ENCODE results near the gene PVALEF. TPM values are rescaled to one million over a fixed set of nuclear protein-coding genes. Genes with fewer than 3 reads are reported as not detected.

The PVALEF gene
- total RNA-seq, 1 experiment from 2014 or later = not detected

DNA sequence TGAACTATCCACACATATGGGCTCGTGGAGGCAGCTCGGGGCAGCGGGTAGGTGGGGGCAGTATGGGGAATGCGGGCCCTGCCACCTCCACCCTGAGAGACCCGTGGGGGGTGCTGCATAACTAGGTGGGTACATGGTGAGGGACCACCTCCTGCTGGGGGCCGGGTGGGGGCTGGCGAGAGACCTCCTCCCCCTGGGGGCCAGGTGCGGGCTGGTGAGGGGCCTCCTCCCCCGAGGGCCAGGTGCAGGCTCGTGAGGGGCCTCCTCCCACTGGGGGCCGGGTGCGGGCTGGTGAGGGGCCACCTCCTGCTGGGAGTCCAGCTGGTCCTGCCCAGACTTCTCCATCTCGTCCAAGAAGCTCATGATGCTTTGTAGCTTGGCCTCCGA, 32.1 kb downstream of the PVALEF start:
- no peak for DNase-seq (ENCODE audit: low read depth)

DNA sequence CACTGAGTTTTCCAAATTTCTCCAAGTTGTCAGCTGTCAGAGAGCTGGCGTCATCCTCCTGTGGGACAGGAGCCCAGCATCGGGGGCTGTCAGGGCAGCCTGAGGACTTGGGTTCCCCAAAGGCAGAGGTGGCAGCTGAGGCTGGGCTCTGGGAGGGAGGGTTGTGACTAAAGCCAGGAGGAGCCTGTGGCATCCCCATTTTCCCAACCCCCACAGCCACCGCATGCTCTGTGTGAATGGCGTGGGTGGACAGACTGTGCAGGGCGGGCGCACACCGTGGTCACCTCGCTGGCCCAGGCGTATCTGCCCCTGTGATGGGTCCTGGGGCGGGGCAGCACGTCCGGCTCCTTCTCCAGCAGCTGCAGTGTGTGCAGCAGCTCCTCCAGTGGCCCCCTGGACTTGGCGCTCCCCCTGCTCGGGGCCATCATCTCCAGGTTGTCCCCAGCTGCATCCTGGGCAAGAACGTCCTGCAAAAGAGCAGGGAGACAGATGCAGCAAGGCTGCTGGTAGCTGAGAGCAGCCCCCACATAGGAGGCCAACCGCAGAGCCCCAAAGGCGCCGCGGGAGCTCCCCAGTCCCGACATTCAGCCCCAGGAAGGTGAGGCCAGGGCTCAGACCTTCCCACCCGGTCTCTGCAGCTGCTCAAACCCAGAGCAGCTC, 32.7 kb downstream of the PVALEF start:
- DNase-seq (ENCODE audit: low read depth) = no peak

- DNase-seq (ENCODE audit: low read depth) = no peak
Observed at GRCh38 chr17:81198826-81199481, 33.6 kb downstream of the PVALEF start.

DNA sequence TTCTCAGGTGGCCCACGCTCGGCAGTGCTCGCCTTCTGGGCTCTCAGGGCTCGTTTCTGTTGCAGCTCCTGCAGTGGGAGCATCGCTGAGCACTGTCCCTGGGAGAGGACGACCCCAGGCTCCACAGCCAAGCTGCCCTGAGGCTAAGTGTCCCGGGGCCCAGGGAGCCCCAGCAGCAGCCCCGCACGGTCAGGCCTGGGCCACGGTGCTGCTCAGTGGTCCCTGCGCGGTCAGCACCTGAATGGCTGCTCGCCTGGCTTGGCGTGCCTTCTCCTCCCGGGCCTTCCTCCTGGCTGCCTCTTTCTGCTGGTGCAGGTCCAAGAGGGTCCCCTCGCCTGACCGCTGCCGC, 34.1 kb downstream of the PVALEF start:
- no peak for DNase-seq (ENCODE audit: low read depth)

- DNase-seq (ENCODE audit: low read depth) = no peak
Observed at GRCh38 chr17:81200201-81200600, 34.9 kb downstream of the PVALEF start.

GRCh38 chr17:81200695-81201580, 35.6 kb downstream of the PVALEF start:
- DNase-seq (ENCODE audit: low read depth) = peak; percentile 50

DNA sequence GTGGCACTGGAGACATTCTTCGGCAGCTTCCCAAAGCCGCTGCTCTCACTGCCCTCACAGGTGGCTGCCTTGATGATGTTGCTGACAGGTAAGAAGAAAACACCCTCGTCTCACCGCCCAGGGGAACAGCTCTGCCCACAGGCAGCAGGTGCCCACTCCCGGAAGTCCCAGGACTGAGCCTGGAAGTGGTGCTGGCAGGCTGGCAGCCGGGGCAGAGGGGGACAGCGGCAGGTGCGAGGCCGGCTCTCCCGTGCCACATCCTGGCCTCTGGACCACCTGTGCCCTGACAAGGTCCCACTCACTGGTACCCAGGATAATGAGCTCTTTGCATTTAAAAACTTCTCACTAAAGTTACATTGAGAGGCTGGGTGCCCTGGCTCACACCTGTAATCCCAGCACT, 37.0 kb downstream of the PVALEF start:
- DNase-seq (ENCODE audit: low read depth) = no peak

- DNase-seq (ENCODE audit: low read depth) = no peak
Observed at GRCh38 chr17:81203136-81203535, 37.8 kb downstream of the PVALEF start.

DNA sequence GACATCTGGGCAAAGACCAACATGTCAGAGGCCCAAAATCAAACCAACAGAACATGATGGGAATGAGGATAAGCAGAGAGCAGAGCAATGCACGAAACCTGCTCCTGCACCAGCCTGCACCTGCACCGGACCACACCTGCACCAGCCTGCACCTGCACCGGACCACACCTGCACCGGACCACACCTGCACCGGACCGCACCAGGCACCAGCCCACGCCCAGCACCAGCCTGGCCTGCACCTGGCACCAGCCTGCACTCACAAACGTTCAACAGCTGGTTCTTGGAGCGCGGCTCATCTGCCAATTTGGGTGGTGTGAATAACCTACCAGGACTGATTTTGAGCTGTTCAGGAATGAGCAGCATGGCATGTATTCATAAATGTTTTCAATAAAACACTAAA, 39.3 kb downstream of the PVALEF start:
- no peak for DNase-seq (ENCODE audit: low read depth)

GRCh38 chr17:81206166-81206565, 40.9 kb downstream of the PVALEF start:
- no peak for DNase-seq (ENCODE audit: low read depth)

DNA sequence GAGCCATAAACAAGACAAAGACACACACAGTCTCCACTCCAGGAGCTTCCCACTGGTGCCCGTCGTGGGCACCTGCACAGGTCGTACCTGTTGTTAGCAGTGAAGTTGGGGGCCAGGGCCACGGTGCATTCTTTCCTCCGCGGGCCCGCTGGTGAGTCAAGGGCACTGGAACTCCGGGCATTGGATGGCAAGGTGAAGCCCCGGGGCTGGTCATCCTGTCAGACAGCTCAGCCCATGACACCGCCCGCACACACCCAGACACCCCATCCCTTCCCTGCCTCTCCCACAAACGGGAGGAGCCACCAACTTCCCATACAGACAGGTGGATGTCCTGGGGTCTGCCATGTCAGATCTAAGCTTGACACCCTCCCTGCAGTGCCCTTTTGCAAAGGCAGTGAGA, 41.4 kb downstream of the PVALEF start:
- DNase-seq (ENCODE audit: low read depth) = no peak

DNA sequence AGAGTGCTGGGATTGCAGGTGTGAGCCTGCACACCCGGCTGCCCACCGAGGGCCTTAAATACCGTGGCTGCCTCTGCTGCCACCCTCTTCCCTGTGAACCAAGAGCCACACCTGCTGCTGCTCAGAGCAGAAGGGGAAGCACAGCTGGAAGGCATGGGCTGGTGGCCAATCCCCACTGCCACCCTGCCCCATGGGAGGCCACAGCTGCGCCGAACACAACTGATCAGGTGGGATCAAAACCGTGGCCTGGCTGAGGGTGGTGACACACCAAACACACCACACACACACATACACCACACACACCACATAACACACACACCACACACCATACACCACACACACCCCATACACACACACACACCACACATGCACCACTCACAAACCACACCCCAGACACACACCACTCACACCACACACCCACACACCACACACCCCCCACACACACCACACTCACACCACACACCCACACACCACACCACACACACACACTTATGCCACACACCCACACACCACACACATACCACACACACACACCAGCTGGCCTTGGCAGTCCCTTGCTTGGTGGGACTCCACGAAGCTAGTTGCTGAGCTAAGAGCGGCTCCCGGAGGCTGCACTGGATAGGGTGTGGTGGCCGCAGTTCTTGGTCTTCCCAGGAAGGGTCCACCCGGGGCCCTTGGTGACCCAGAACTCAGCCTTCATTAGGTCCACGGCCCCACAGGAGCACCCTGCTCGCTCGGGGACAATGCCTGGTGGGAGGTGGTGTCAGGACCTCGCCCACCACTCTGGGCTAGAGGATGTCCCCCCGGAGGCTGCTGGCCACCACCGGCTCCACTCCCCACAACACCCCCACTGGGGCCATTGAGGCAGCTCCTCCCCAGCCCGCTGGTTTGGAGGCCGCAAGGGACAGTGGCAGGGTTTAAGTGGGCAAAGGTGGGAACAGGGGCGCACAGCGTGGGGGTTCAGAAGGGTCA, 42.6 kb downstream of the PVALEF start:
- DNase-seq (ENCODE audit: low read depth) = no peak

DNA sequence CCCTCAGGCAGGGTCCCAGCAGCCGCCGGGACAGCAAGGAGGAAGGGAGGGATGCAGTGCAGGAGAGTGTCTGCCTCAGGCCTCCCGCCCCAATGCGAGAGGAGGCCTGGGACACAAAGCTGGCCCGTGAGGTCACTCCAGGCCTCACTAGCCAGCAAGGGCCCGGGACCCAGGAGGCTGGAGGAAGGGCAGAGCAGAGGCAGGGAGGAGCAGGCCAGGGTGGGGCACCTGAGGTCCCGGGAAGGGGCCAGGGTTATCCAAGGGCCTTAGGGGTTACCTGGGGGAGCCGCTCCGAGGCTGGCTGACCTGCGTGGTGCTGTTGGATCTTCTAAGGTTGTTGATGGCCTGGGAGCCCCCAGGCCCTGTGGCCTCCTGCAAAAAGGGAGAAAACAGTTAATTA, 43.3 kb downstream of the PVALEF start:
- DNase-seq (ENCODE audit: low read depth) = no peak

GRCh38 chr17:81209141-81209540, 43.8 kb downstream of the PVALEF start:
- DNase-seq (ENCODE audit: low read depth) = no peak

DNA sequence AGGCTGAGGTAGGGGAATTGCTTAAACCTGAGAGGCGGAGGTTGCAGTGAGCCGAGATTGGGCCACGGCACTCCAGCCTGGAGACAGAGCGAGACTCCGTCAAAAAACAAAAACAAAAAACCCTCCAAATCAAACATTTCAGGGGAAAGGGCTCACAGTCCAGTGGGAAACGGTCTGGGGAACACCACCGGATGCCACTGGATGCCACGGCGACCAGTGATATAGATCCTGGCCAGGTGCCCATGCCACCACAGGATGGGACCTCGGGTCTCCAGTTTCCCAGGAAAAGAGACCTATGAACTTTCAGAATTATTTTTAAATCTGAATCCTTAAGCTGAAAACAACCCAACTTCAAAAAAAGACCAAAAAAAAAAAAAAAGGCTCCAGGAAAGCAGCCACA, 45.2 kb downstream of the PVALEF start:
- no peak for DNase-seq (ENCODE audit: low read depth)

GRCh38 chr17:81210868-81211267, 45.6 kb downstream of the PVALEF start:
- DNase-seq (ENCODE audit: low read depth) = no peak

- no peak for DNase-seq (ENCODE audit: low read depth)
Observed at GRCh38 chr17:81212365-81212764, 47.1 kb downstream of the PVALEF start.

DNA sequence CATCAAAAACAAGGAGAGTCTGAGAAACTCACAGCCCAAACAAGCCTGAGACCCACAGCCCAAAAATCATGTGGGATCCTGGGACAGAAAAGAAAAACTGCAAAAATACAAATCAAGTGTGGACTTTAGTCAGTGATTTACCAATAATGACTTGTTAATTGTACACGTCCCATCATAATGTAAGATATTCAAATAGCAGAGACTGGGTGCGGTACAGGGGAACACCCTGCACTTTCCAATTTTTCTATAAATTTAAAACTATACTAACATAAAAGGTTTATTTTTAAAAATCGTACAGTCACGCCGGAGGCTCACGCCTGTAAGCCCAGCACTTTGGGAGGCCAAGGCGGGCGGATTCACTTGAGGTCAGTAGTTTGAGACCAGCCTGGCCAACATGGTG, 48.7 kb downstream of the PVALEF start:
- DNase-seq (ENCODE audit: low read depth) = no peak

GRCh38 chr17:81217491-81217890, 52.2 kb downstream of the PVALEF start:
- DNase-seq (ENCODE audit: low read depth) = no peak

GRCh38 chr17:81218459-81218858, 53.2 kb downstream of the PVALEF start:
- no peak for DNase-seq (ENCODE audit: low read depth)

DNA sequence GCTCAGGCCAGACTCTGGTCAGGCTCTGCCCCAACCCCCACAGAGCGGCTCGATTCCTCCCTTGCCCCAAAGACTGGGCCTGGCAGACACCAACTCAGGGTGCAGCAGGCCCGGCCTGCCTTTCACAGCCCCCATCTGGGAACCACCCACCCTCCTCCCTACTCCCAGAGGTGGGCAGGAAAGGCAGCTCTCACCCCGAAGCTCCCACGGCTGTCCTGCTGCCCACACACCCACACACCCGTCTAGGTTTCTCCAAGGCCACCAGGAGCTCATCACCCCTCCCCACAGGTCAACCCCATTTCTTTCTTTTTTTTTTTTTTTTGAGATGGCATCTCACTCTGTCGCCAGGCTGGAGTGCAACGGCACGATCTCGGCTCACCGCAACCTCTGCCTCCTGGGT, 53.7 kb downstream of the PVALEF start:
- no peak for DNase-seq (ENCODE audit: low read depth)
